HG03108 (cell line): ENCODE results near the gene DENND10.
"Not testable (repeated sequence)": the region's sequence is repeated elsewhere in the genome, so short reads cannot be mapped to it uniquely, and the experiment has no call there.

Experiments
- ATAC-seq: cut with Tn5 transposase; IDR thresholded peaks from one replicate; pipeline ENCODE4 v1.9.1; 2021; ENCODE audit warnings: moderate library complexity; ENCODE audit not compliant: unreplicated experiment

The DENND10 gene

GRCh38 chr10:119098576-119098975, 5.3 kb upstream of the DENND10 start:
- ATAC-seq = no peak

- ATAC-seq = no peak
Measured at GRCh38 chr10:119100434-119101238, 3.3 kb upstream of the DENND10 start.

GRCh38 chr10:119101366-119102098, 2.4 kb upstream of the DENND10 start:
- ATAC-seq = no peak

GRCh38 chr10:119103241-119103902, 541 bp upstream of the DENND10 start:
- ATAC-seq = no peak

GRCh38 chr10:119104654-119105015, 722 bp downstream of the DENND10 start:
- no peak for ATAC-seq

GRCh38 chr10:119105155-119105554, 1.2 kb downstream of the DENND10 start:
- ATAC-seq = no peak

- ATAC-seq = not testable (repeated sequence)
Measured at GRCh38 chr10:119105899-119106298, 2.0 kb downstream of the DENND10 start.

- ATAC-seq = not testable (repeated sequence)
Measured at GRCh38 chr10:119107106-119107505, 3.2 kb downstream of the DENND10 start.

GRCh38 chr10:119107771-119108170, 3.9 kb downstream of the DENND10 start:
- ATAC-seq = not testable (repeated sequence)

- no peak for ATAC-seq
Measured at GRCh38 chr10:119112056-119112455, 8.1 kb downstream of the DENND10 start.

GRCh38 chr10:119113751-119114732, 10.1 kb downstream of the DENND10 start:
- ATAC-seq = no peak

GRCh38 chr10:119115926-119116325, 12.0 kb downstream of the DENND10 start:
- no peak for ATAC-seq

- no peak for ATAC-seq
Measured at GRCh38 chr10:119116326-119116951, 12.5 kb downstream of the DENND10 start.

GRCh38 chr10:119118231-119118630, 14.3 kb downstream of the DENND10 start:
- no peak for ATAC-seq

- ATAC-seq = no peak
Measured at GRCh38 chr10:119119400-119119799, 15.5 kb downstream of the DENND10 start.

- peak; percentile 90 for ATAC-seq
Measured at GRCh38 chr10:119120413-119120867, 16.5 kb downstream of the DENND10 start.

- no peak for ATAC-seq
Measured at GRCh38 chr10:119120875-119121274, 17.0 kb downstream of the DENND10 start.

- ATAC-seq = no peak
Measured at GRCh38 chr10:119125942-119126341, 22.0 kb downstream of the DENND10 start.

GRCh38 chr10:119129721-119130120, 25.8 kb downstream of the DENND10 start:
- ATAC-seq = no peak
